HepG2 (cell line): ENCODE results near the gene C2orf76. TPM values are rescaled to one million over a fixed set of nuclear protein-coding genes. Genes with fewer than 3 reads are reported as not detected.

Experiments
- CBX5 ChIP-seq: sonication (generic); formaldehyde crosslinking; IDR thresholded peaks from 2 replicates; pipeline ENCODE4 v1.4.0; 2020; ENCODE audit warnings: missing genetic modification reagents, borderline replicate concordance
- FOXA1 ChIP-seq, 2 experiments: fragments of 450-650 bp in 1 of 2; sonication (generic) in 1 of 2; formaldehyde crosslinking in 1 of 2; IDR thresholded peaks; 2 replicates each; pipeline versions ENCODE4 v1.4.0 to v1.6.1; 2016 to 2020; ENCODE audit warnings: missing genetic modification reagents in 1 of 2
- KMT2A ChIP-seq: sonication (generic); formaldehyde crosslinking; IDR thresholded peaks from 2 replicates; pipeline ENCODE4 v1.4.0; 2020; ENCODE audit warnings: missing genetic modification reagents
- MBD4 ChIP-seq: IDR thresholded peaks from 2 replicates; pipeline ENCODE4 v1.6.1; 2012; ENCODE audit warnings: low read length, inconsistent platforms, borderline replicate concordance
- MEIS2 ChIP-seq: sonication (generic); formaldehyde crosslinking; IDR thresholded peaks from 2 replicates; pipeline ENCODE4 v1.9.0; 2021; ENCODE audit warnings: mild to moderate bottlenecking, missing genetic modification reagents
- MLLT10 ChIP-seq: sonication (generic); formaldehyde crosslinking; IDR thresholded peaks from 2 replicates; pipeline ENCODE4 v1.4.0; 2020; ENCODE audit warnings: missing genetic modification reagents
- MTA1 ChIP-seq: sonication (generic); formaldehyde crosslinking; IDR thresholded peaks from 2 replicates; pipeline ENCODE4 v1.4.0; 2020; ENCODE audit warnings: missing genetic modification reagents, mild to moderate bottlenecking, borderline replicate concordance
- NONO ChIP-seq, 2 experiments: fragments of 450-650 bp in 1 of 2; sonication (generic) in 1 of 2; formaldehyde crosslinking in 1 of 2; IDR thresholded peaks in 1 of 2; conservative IDR thresholded peaks in 1 of 2; 2 replicates each; pipeline versions ENCODE4 v1.6.1 to v1.8.0; 2017 to 2022; ENCODE audit warnings: mild to moderate bottlenecking in 1 of 2, missing genetic modification reagents in 1 of 2, moderate library complexity in 1 of 2
- POLR2AphosphoS2 ChIP-seq: IDR thresholded peaks from 2 replicates; pipeline ENCODE4 v1.6.1; 2011; ENCODE audit warnings: low read depth, low read length, improper control_type of control experiment
- RARG ChIP-seq: sonication (generic); formaldehyde crosslinking; IDR thresholded peaks from 2 replicates; pipeline ENCODE4 v1.4.0; 2020; ENCODE audit warnings: low read depth, mild to moderate bottlenecking, missing genetic modification reagents
- RORA ChIP-seq: sonication (generic); formaldehyde crosslinking; IDR thresholded peaks from 2 replicates; pipeline ENCODE4 v1.5.0; 2020; ENCODE audit warnings: mild to moderate bottlenecking, missing genetic modification reagents, moderate library complexity
- SKI ChIP-seq: fragments of 450-650 bp; IDR thresholded peaks from one replicate; pipeline ENCODE4 v1.6.1; 2018; ENCODE audit warnings: mild to moderate bottlenecking; ENCODE audit not compliant: partially characterized antibody
- TSC22D2 ChIP-seq: sonication (generic); formaldehyde crosslinking; IDR thresholded peaks from 2 replicates; pipeline ENCODE4 v1.5.1; 2020; ENCODE audit warnings: missing genetic modification reagents, mild to moderate bottlenecking, borderline replicate concordance
- ZBTB2 ChIP-seq: sonication (generic); formaldehyde crosslinking; IDR thresholded peaks from 2 replicates; pipeline ENCODE4 v1.8.0; 2022; ENCODE audit warnings: low read depth, missing genetic modification reagents
- ZNF12 ChIP-seq: sonication (generic); formaldehyde crosslinking; IDR thresholded peaks from 2 replicates; pipeline ENCODE4 v1.5.0; 2020; ENCODE audit warnings: missing genetic modification reagents
- ZNF24 ChIP-seq: fragments of 450-650 bp; IDR thresholded peaks from 2 replicates; pipeline ENCODE4 v1.6.1; 2017; ENCODE audit warnings: antibody characterized with exemption, mild to moderate bottlenecking
- ZNF292 ChIP-seq: sonication (generic); formaldehyde crosslinking; IDR thresholded peaks from 2 replicates; pipeline ENCODE4 v1.8.1; 2022; ENCODE audit warnings: mild to moderate bottlenecking, low read depth, missing genetic modification reagents, borderline replicate concordance
- ZNF558 ChIP-seq: sonication (generic); formaldehyde crosslinking; IDR thresholded peaks from 2 replicates; pipeline ENCODE4 v1.9.0; 2022; ENCODE audit warnings: mild to moderate bottlenecking, missing genetic modification reagents, borderline replicate concordance
- ZNF768 ChIP-seq: sonication (generic); formaldehyde crosslinking; IDR thresholded peaks from 2 replicates; pipeline ENCODE4 v1.4.0; 2020; ENCODE audit warnings: missing genetic modification reagents
- polyA plus RNA-seq, 8 experiments: library from polyadenylated mRNA; depleted of rRNA in 3 of 8; stranded (reverse) in 7 of 8; unstranded in 1 of 8; fragments of >200 nt; fragmentation: Illumina TruSeq in 4 of 8; extraction: Trizol in 4 of 8; gene quantifications; 2 replicates each; pipeline versions ENCODE4 v1.2.1 to v1.2.3, GENCODE V29; 2011 to 2016; ENCODE audit warnings: low read depth in 4 of 8, missing spikeins in 1 of 8, mixed read lengths in 1 of 8; ENCODE audit not compliant: insufficient read depth in 1 of 8
- total RNA-seq, 5 experiments: library from RNA; depleted of rRNA; stranded (reverse); fragments of >200 nt; fragmentation: Illumina TruSeq; extraction: Trizol; gene quantifications; 2 replicates each; pipeline ENCODE4 v1.2.3, GENCODE V29; 2016; ENCODE audit warnings: low read depth in 1 of 5
- TF ChIP-seq, protein P1 (sequence below): sonication (generic); formaldehyde crosslinking; conservative IDR thresholded peaks from 2 replicates; pipeline ENCODE4 v1.8.0; 2022; ENCODE audit warnings: mild to moderate bottlenecking, moderate library complexity, missing genetic modification reagents
- TF ChIP-seq, protein P2 (sequence below): sonication (generic); formaldehyde crosslinking; IDR thresholded peaks from 2 replicates; pipeline ENCODE4 v1.5.1; 2020; ENCODE audit warnings: mild to moderate bottlenecking, missing genetic modification reagents, borderline replicate concordance

C2orf76 gene
- total and polyA plus RNA-seq, 2 of the 13 experiments (the other 11 are each of a cell fraction or from before 2014, with no cell fraction given), result 7.7 to 8.5 TPM

DNA sequence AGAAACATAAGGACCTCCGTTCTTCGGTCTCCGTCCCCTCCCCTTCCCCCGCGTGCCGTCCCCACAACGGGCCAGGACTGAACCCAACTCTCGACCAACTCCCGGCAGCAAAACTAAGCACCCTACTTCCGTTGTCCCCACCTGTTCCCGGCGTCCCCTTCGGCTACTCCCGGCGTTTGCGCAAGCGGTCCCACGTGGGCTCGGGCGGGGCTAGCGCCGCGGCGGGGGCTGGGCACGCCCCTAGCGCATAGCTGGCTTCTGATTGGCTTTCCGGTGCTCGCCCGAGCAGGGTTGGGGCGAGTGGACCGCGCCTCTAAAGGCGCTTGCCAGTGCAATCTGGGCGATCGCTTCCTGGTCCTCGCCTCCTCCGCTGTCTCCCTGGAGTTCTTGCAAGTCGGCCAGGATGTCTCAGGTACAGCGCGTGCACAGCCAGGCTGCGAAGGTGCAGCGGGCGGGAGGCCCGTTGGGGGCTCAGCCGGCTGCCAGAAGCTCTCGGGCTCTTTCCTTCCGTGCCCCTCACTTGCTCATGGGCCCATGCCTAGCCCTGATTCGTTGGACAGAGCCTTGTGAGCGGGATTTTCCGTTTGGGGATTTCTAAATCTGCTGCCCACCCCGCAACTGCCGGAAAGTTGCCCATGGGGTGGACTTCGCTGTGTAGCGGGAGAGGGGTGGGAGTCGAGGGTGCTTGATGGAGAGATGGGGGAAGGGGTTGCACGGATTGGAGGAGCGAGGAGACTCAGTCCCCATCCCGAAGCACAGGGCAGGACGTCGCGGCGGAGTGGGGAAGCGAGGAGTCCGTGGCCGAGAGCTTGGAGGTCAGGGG lies at the start of gene C2orf76, which contains the start of gene DBI (continued):
- TF ChIP-seq, protein P1, sequence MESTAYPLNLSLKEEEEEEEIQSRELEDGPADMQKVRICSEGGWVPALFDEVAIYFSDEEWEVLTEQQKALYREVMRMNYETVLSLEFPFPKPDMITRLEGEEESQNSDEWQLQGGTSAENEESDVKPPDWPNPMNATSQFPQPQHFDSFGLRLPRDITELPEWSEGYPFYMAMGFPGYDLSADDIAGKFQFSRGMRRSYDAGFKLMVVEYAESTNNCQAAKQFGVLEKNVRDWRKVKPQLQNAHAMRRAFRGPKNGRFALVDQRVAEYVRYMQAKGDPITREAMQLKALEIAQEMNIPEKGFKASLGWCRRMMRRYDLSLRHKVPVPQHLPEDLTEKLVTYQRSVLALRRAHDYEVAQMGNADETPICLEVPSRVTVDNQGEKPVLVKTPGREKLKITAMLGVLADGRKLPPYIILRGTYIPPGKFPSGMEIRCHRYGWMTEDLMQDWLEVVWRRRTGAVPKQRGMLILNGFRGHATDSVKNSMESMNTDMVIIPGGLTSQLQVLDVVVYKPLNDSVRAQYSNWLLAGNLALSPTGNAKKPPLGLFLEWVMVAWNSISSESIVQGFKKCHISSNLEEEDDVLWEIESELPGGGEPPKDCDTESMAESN (CRISPR knock-in tag), result peak; percentile 98
- peak; percentile 32 for TF ChIP-seq ZNF12 (CRISPR knock-in tag)
- TF ChIP-seq ZNF292, result no peak
- TF ChIP-seq ZNF558 (CRISPR knock-in tag), result peak; percentile 97
- no peak for TF ChIP-seq ZNF24
- peak; percentile 90; the same call in 1 of the 2 replicates for TF ChIP-seq CBX5 (CRISPR knock-in tag)
- TF ChIP-seq NONO (IDR thresholded peaks at IDR 0.05), result no peak
- peak; percentile 92 for TF ChIP-seq NONO (CRISPR knock-in tag; conservative IDR thresholded peaks at IDR 0.05)
- peak; percentile 76; the same call in 1 of the 2 replicates for TF ChIP-seq ZNF768
- TF ChIP-seq MLLT10 (CRISPR knock-in tag), result no peak
- no peak for TF ChIP-seq POLR2AphosphoS2
- no peak for TF ChIP-seq RARG (CRISPR knock-in tag)
- no peak for TF ChIP-seq FOXA1 (IDR thresholded peaks at IDR 0.05)
- peak; percentile 59 for TF ChIP-seq FOXA1 (CRISPR knock-in tag; IDR thresholded peaks at IDR 0.05)
- peak; percentile 92 for TF ChIP-seq MEIS2
- TF ChIP-seq KMT2A (CRISPR knock-in tag), result peak; percentile 84
- peak; percentile 62 for TF ChIP-seq SKI
- TF ChIP-seq MBD4, result no peak
- TF ChIP-seq, protein P2, sequence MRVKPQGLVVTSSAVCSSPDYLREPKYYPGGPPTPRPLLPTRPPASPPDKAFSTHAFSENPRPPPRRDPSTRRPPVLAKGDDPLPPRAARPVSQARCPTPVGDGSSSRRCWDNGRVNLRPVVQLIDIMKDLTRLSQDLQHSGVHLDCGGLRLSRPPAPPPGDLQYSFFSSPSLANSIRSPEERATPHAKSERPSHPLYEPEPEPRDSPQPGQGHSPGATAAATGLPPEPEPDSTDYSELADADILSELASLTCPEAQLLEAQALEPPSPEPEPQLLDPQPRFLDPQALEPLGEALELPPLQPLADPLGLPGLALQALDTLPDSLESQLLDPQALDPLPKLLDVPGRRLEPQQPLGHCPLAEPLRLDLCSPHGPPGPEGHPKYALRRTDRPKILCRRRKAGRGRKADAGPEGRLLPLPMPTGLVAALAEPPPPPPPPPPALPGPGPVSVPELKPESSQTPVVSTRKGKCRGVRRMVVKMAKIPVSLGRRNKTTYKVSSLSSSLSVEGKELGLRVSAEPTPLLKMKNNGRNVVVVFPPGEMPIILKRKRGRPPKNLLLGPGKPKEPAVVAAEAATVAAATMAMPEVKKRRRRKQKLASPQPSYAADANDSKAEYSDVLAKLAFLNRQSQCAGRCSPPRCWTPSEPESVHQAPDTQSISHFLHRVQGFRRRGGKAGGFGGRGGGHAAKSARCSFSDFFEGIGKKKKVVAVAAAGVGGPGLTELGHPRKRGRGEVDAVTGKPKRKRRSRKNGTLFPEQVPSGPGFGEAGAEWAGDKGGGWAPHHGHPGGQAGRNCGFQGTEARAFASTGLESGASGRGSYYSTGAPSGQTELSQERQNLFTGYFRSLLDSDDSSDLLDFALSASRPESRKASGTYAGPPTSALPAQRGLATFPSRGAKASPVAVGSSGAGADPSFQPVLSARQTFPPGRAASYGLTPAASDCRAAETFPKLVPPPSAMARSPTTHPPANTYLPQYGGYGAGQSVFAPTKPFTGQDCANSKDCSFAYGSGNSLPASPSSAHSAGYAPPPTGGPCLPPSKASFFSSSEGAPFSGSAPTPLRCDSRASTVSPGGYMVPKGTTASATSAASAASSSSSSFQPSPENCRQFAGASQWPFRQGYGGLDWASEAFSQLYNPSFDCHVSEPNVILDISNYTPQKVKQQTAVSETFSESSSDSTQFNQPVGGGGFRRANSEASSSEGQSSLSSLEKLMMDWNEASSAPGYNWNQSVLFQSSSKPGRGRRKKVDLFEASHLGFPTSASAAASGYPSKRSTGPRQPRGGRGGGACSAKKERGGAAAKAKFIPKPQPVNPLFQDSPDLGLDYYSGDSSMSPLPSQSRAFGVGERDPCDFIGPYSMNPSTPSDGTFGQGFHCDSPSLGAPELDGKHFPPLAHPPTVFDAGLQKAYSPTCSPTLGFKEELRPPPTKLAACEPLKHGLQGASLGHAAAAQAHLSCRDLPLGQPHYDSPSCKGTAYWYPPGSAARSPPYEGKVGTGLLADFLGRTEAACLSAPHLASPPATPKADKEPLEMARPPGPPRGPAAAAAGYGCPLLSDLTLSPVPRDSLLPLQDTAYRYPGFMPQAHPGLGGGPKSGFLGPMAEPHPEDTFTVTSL, result peak; percentile 34; the same call in 1 of the 2 replicates
- TF ChIP-seq TSC22D2, result peak; percentile 94
- TF ChIP-seq ZBTB2 (CRISPR knock-in tag), result peak; percentile 78
- no peak for TF ChIP-seq RORA
- no peak for TF ChIP-seq MTA1 (CRISPR knock-in tag)
